ENCODE data around the gene SLC9A1. TPM values are rescaled to one million over a fixed set of nuclear protein-coding genes. Genes with fewer than 3 reads are reported as not detected.

SLC9A1 gene
- total and polyA plus RNA-seq, 2 of the 8 experiments (the other 6 are each of a cell fraction or from before 2014, with no cell fraction given) = 11.3 to 25.1 TPM

DNA sequence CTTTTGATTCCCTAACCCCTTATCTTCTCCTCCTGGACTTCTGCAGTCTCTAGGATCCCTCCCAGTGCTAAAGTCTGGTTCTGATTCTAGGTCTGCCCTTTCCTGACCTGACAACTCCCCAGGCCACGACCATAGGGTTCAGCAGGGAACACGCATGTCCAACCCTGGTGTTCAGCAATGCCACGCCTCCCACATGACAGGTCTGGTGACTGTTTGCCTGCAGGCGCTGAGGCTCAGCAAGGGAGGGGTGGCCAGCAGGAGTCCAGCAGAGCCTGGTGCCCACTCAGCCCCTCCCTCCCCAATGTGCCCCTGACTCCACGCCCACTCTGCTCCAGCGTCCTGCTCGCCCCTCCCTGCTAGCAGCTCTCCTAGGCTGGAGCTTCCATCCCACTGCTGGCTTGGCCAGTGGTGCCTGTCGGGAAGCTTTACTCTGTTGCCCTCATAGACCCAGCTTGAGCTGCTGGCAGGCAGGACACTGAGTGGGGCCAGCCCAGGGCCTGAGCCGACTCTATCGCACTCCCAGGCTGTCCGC lies 17.3 kb downstream of the SLC9A1 start:
- H3K27ac ChIP-seq (ENCODE audit: low read depth, low read length) = no peak overlapping the region
- POLR2A ChIA-PET (ENCODE audit: partially characterized antibody) = interaction anchor here (1.0 to 14.5 kb wide), 2 partner anchors 17 to 133 kb away, joined by 3 to 257 read pairs; partner anchors contain the start of gene SLC9A1
- TF ChIP-seq SP4 (IDR thresholded peaks at IDR 0.05; ENCODE audit: low read length) = no peak
- TF ChIP-seq, protein P1, sequence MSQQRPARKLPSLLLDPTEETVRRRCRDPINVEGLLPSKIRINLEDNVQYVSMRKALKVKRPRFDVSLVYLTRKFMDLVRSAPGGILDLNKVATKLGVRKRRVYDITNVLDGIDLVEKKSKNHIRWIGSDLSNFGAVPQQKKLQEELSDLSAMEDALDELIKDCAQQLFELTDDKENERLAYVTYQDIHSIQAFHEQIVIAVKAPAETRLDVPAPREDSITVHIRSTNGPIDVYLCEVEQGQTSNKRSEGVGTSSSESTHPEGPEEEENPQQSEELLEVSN (IDR thresholded peaks at IDR 0.05) = no peak
- no peak for TF ChIP-seq RAD21 (IDR thresholded peaks at IDR 0.05 in 1 of 2, conservative IDR thresholded peaks at IDR 0.05 in 1 of 2; ENCODE audit: low read depth in 2 of 2, low read length in 2 of 2)
- TF ChIP-seq GTF2F1 (IDR thresholded peaks at IDR 0.05; ENCODE audit: borderline replicate concordance, low read depth, low read length) = no peak
- no peak for TF ChIP-seq EGR1 (IDR thresholded peaks at IDR 0.05; ENCODE audit: borderline replicate concordance, low read depth, low read length)
- no peak for TF ChIP-seq CEBPB (IDR thresholded peaks at IDR 0.05; ENCODE audit: low read depth, low read length)
- TF ChIP-seq SAP30 (IDR thresholded peaks at IDR 0.05; ENCODE audit: insufficient read depth, insufficient replicate concordance, low read length) = no peak
- no peak for TF ChIP-seq RNF2 (IDR thresholded peaks at IDR 0.05; ENCODE audit: borderline replicate concordance, low read depth, low read length, missing control alignments, poor library complexity, severe bottlenecking)
- no peak for TF ChIP-seq NRF1 (IDR thresholded peaks at IDR 0.05; ENCODE audit: low read depth, low read length)

More for the DNA sequence above, 17.3 kb downstream of the SLC9A1 start:
- no peaks in the 10 kb centered on the region for H3K36me3 ChIP-seq (ENCODE audit: control insufficient read depth in 2 of 4, insufficient read depth in 4 of 4, low read length in 3 of 4)
- DNase-seq (ENCODE audit: low read depth in 1 of 2, low spot score in 2 of 2) (no peak), FAIRE-seq (no peak)
- H2BK120ac ChIP-seq (replicated peaks; ENCODE audit: low read depth, low read length) = no peak overlapping the region
- 0 out of 2 replicates have a peak overlapping the region, but pooled peaks have one; percentile 73 for H2BK5ac ChIP-seq (ENCODE audit: low read depth, low read length)
- WGBS, 2 experiments (ENCODE audit: extremely low coverage in 1 of 2, insufficient coverage in 1 of 2, insufficient read length in 1 of 2, insufficient replicate concordance in 2 of 2, low coverage in 1 of 2, low lambda C conversion rate in 2 of 2, missing lambda C conversion rate in 1 of 2) = 96% methylated on average over 10 of the region's 11 CpGs; no CpG with 5 or more reads in 1 of the 2 experiments
- peaks cover 14% of the 10 kb centered on the region for H3K79me1 ChIP-seq (ENCODE audit: low read depth, low read length)
- H3K18ac ChIP-seq (ENCODE audit: extremely low read depth, low read length) = peak overlapping the region; percentile 32
- no peak overlapping the region for H3K4me2 ChIP-seq (ENCODE audit: insufficient read depth in 1 of 2, low read depth in 2 of 2, low read length in 2 of 2)
- no peak overlapping the region for H2BK20ac ChIP-seq (ENCODE audit: low read length)
- H4K8ac ChIP-seq (ENCODE audit: extremely low read depth, insufficient read depth, low read length) = peak overlapping the region; percentile 46; the same call in 1 of the 2 replicates
- peak overlapping the region; percentile 72; the same call in 1 of the 2 replicates for H2BK15ac ChIP-seq (ENCODE audit: low read length)
- H2BK12ac ChIP-seq (ENCODE audit: low read depth, low read length) = peak overlapping the region; percentile 68; the same call in 1 of the 2 replicates
- H3K27me3 ChIP-seq (replicated peaks in 1 of 4; ENCODE audit: control insufficient read depth in 3 of 4, extremely low read depth in 1 of 4, insufficient read depth in 3 of 4, low read length in 3 of 4) = no peaks in the 10 kb centered on the region
- H3K4ac ChIP-seq (replicated peaks; ENCODE audit: insufficient read length, low read depth, low read length) = no peak overlapping the region
- H3K14ac ChIP-seq (ENCODE audit: insufficient read length) = no peak overlapping the region
- no peak overlapping the region for H3K23ac ChIP-seq (ENCODE audit: insufficient read length)
- H4K91ac ChIP-seq (replicated peaks; ENCODE audit: insufficient read length, low read length) = no peak overlapping the region
- CTCF ChIA-PET (ENCODE audit: partially characterized antibody) = interaction anchor here (0.5 to 15.3 kb wide), 10 partner anchors 10 to 220 kb away, joined by 3 to 166 read pairs (median 14); partner anchors contain the start of gene SLC9A1
- no peaks in the 10 kb centered on the region for H3K9me3 ChIP-seq (ENCODE audit: insufficient read depth in 2 of 2, low read depth in 1 of 2, low read length in 1 of 2)
- H4K5ac ChIP-seq (ENCODE audit: insufficient read length, low read depth, low read length) = no peak overlapping the region
- H3K79me2 ChIP-seq (ENCODE audit: control insufficient read depth in 1 of 2, insufficient read depth in 2 of 2, low read length in 2 of 2) = peaks cover 0 to 17% of the 10 kb centered on the region in 2 experiments; a peak in 2 of 4 replicates
- H2AFZ ChIP-seq (ENCODE audit: low read length) = no peak overlapping the region
- no peak overlapping the region for H3K56ac ChIP-seq (replicated peaks; ENCODE audit: insufficient read length, low read depth, low read length)
- H2AK5ac ChIP-seq (ENCODE audit: low read depth, low read length) = 0 out of 2 replicates have a peak overlapping the region, but pooled peaks have one; percentile 42
- peaks cover 9 to 30% (median 23%) of the 10 kb centered on the region in 4 experiments for H3K4me1 ChIP-seq (replicated peaks in 1 of 4; ENCODE audit: control insufficient read depth in 3 of 4, insufficient read depth in 4 of 4, low read length in 3 of 4)
- H3K9ac ChIP-seq (replicated peaks in 1 of 4; ENCODE audit: extremely low read depth in 1 of 4, low read depth in 3 of 4, low read length in 3 of 4) = no peak overlapping the region
- H3K23me2 ChIP-seq (ENCODE audit: low read depth, low read length) = no peaks in the 10 kb centered on the region
- H3K4me3 ChIP-seq (ENCODE audit: extremely low read depth in 1 of 4, insufficient read depth in 2 of 4, low read depth in 3 of 4, low read length in 4 of 4) = no peak overlapping the region
- peaks cover 0 to 4% of the 10 kb centered on the region in 2 experiments for H4K20me1 ChIP-seq (replicated peaks in 1 of 2; ENCODE audit: control insufficient read depth in 1 of 2, insufficient read depth in 2 of 2, low read length in 2 of 2)

Measured in H1 (cell line).